A549 (cell line): ENCODE data around the gene PAGE4. TPM values are rescaled to one million over a fixed set of nuclear protein-coding genes. Genes with fewer than 3 reads are reported as not detected.

Source experiments
- ATAC-seq, 2 experiments: fragments of 200-7000 bp in 1 of 2; fragments of >200 bp in 1 of 2; cut with Nextera tagmentation in 1 of 2; cut with Tn5 transposase in 1 of 2; 3 replicates each; pipeline versions ENCODE4 v1.8.0 to v1.9.1; 2018 to 2020; ENCODE audit warnings: mild to moderate bottlenecking in 1 of 2, moderate library complexity in 1 of 2
- CTCF ChIA-PET: fragments of 300-600 bp; sonication (Branson Sonifier 250); formaldehyde crosslinking; extraction: SDS; loops from one replicate; lab custom pipeline; 2021; ENCODE audit warnings: antibody characterized with exemption, inconsistent platforms; lab: Yijun Ruan, JAX
- POLR2A ChIA-PET: fragments of 350-600 bp; formaldehyde crosslinking; extraction: SDS; loops from one replicate; lab custom pipeline; 2021; ENCODE audit warnings: antibody characterized with exemption, inconsistent platforms; lab: Yijun Ruan, JAX
- DNase-seq, 2 experiments: peaks; one replicate each; pipeline versions ENCODE4 v3.0.0 to v3.0.0-alpha.2; 2011 to 2016; ENCODE audit warnings: low read depth in 1 of 2, low spot score in 1 of 2
- FAIRE-seq: peaks from 2 replicates; lab custom pipeline; 2011; peaks lifted over from hg19 to GRCh38; lab: Jason Lieb, UNC
- H3K27ac ChIP-seq, 2 experiments: fragments of >200 bp; sonication (Bioruptor Twin); formaldehyde crosslinking; 3 replicates each; pipeline ENCODE4 v1.5.1; 2016 to 2017
- H3K4me1 ChIP-seq: fragments of >200 bp; sonication (Bioruptor Twin); formaldehyde crosslinking; 3 replicates; pipeline ENCODE4 v1.6.1; 2016
- H3K4me2 ChIP-seq: fragments of >200 bp; sonication (Bioruptor Twin); formaldehyde crosslinking; 3 replicates; pipeline ENCODE4 v1.6.1; 2016
- H3K4me3 ChIP-seq: fragments of >200 bp; sonication (Bioruptor Twin); formaldehyde crosslinking; 3 replicates; pipeline ENCODE4 v1.5.1; 2016
- H3K9me3 ChIP-seq: fragments of >200 bp; sonication (Bioruptor Twin); formaldehyde crosslinking; 3 replicates; pipeline ENCODE4 v1.6.1; 2016
- CHD2 ChIP-seq: fragments of 150-350 bp; IDR thresholded peaks from 2 replicates; pipeline ENCODE4 v1.6.1; 2014; ENCODE audit warnings: low read length; ENCODE audit not compliant: partially characterized antibody
- CHD4 ChIP-seq: fragments of 200-600 bp; sonication (generic); IDR thresholded peaks from 2 replicates; pipeline ENCODE4 v1.6.1; 2016; ENCODE audit warnings: antibody characterized with exemption, mild to moderate bottlenecking, borderline replicate concordance
- EHF ChIP-seq: fragments of 250-450 bp; sonication (Bioruptor Pico); IDR thresholded peaks from 2 replicates; pipeline ENCODE4 v1.5.0; 2020; ENCODE audit warnings: mild to moderate bottlenecking
- FOSL2 ChIP-seq, 2 experiments: fragments of 450-650 bp in 1 of 2; fragments of >200 bp in 1 of 2; sonication (Bioruptor Twin) in 1 of 2; formaldehyde crosslinking; IDR thresholded peaks; 2 replicates each; pipeline versions ENCODE4 v1.5.0 to v1.6.1; 2016 to 2020; ENCODE audit warnings: mild to moderate bottlenecking in 1 of 2, moderate library complexity in 1 of 2
- FOXS1 ChIP-seq: fragments of 250-450 bp; sonication (Bioruptor Pico); IDR thresholded peaks from 2 replicates; pipeline ENCODE4 v1.5.0; 2020; ENCODE audit warnings: mild to moderate bottlenecking, moderate library complexity
- GATA3 ChIP-seq: IDR thresholded peaks from 2 replicates; pipeline ENCODE4 v1.6.1; 2012; ENCODE audit warnings: borderline replicate concordance
- HEYL ChIP-seq: fragments of 250-450 bp; sonication (Bioruptor Pico); IDR thresholded peaks from 2 replicates; pipeline ENCODE4 v1.8.0; 2021; ENCODE audit warnings: mild to moderate bottlenecking, moderate library complexity
- HOXA7 ChIP-seq: fragments of 250-450 bp; sonication (Bioruptor Pico); IDR thresholded peaks from 2 replicates; pipeline ENCODE4 v1.5.0; 2020; ENCODE audit warnings: mild to moderate bottlenecking, moderate library complexity
- HOXB13 ChIP-seq: fragments of 250-450 bp; sonication (Bioruptor Pico); IDR thresholded peaks from 2 replicates; pipeline ENCODE4 v1.5.0; 2020; ENCODE audit warnings: low read depth, mild to moderate bottlenecking, moderate library complexity
- JUN ChIP-seq, 2 experiments: fragments of >200 bp; sonication (Bioruptor Twin); formaldehyde crosslinking; IDR thresholded peaks; 2 replicates in 1 of 2; 3 replicates in 1 of 2; pipeline ENCODE4 v1.6.1; 2016 to 2017
- KDM1A ChIP-seq: fragments of 200-600 bp; sonication (generic); IDR thresholded peaks from 2 replicates; pipeline ENCODE4 v1.6.1; 2016; ENCODE audit warnings: low read depth, mild to moderate bottlenecking
- NFE2L2 ChIP-seq: fragments of 150-350 bp; conservative IDR thresholded peaks from 2 replicates; pipeline ENCODE4 v1.6.1; 2014; ENCODE audit warnings: low read length
- PBX3 ChIP-seq: IDR thresholded peaks from 2 replicates; pipeline ENCODE4 v1.6.1; 2012
- PHF8 ChIP-seq: fragments of 200-600 bp; sonication (generic); IDR thresholded peaks from 2 replicates; pipeline ENCODE4 v1.6.1; 2016; ENCODE audit warnings: low read depth, mild to moderate bottlenecking, antibody characterized with exemption, moderate library complexity, borderline replicate concordance
- POLR2A ChIP-seq: IDR thresholded peaks from 2 replicates; pipeline ENCODE4 v1.6.1; 2012; ENCODE audit warnings: mild to moderate bottlenecking, low read length
- POLR2AphosphoS2 ChIP-seq: conservative IDR thresholded peaks from 2 replicates; pipeline ENCODE4 v1.6.1; 2012; ENCODE audit warnings: low read length, improper control_type of control experiment, inconsistent platforms
- RAD21 ChIP-seq, 2 experiments: fragments of >200 bp in 1 of 2; sonication (Bioruptor Twin) in 1 of 2; formaldehyde crosslinking in 1 of 2; IDR thresholded peaks in 1 of 2; conservative IDR thresholded peaks in 1 of 2; 2 replicates in 1 of 2; 3 replicates in 1 of 2; pipeline ENCODE4 v1.6.1; 2012 to 2018; ENCODE audit warnings: inconsistent platforms in 1 of 2
- RFX5 ChIP-seq: fragments of 450-650 bp; IDR thresholded peaks from 2 replicates; pipeline ENCODE4 v1.7.1; 2014; ENCODE audit warnings: antibody characterized with exemption, mild to moderate bottlenecking, moderate library complexity
- SMC3 ChIP-seq: fragments of >200 bp; sonication (Bioruptor Twin); formaldehyde crosslinking; IDR thresholded peaks from 3 replicates; pipeline ENCODE4 v1.6.1; 2018; ENCODE audit warnings: inconsistent platforms
- SREBF2 ChIP-seq: fragments of 450-650 bp; IDR thresholded peaks from 2 replicates; pipeline ENCODE4 v1.6.1; 2014; ENCODE audit warnings: mild to moderate bottlenecking, moderate library complexity
- ZC3H11A ChIP-seq: fragments of 450-650 bp; IDR thresholded peaks from 2 replicates; pipeline ENCODE4 v1.6.1; 2014; ENCODE audit warnings: antibody characterized with exemption, mild to moderate bottlenecking
- ZFP36 ChIP-seq: fragments of 450-650 bp; IDR thresholded peaks from 2 replicates; pipeline ENCODE4 v1.6.1; 2014; ENCODE audit warnings: borderline replicate concordance; ENCODE audit not compliant: partially characterized antibody
- WGBS: methylation state at CpG from one replicate; pipeline ENCODE4 v1.1.6; 2017; ENCODE audit errors: missing lambda C conversion rate; 5-methylcytosine and 5-hydroxymethylcytosine counted together
- polyA plus RNA-seq, 4 experiments: library from polyadenylated mRNA; depleted of rRNA in 3 of 4; stranded (reverse); fragments of >200 nt; fragmentation: RNase III in 1 of 4; extraction: RNeasy Plus Mini Kit Qiagen cat#74134 plus additional on column Dnase treatment in 1 of 4; gene quantifications; 2 replicates in 3 of 4; 3 replicates in 1 of 4; pipeline ENCODE4 v1.2.3, GENCODE V29; 2011 to 2017
- TF ChIP-seq, protein P1 (sequence below): fragments of 150-350 bp; IDR thresholded peaks from 2 replicates; pipeline ENCODE4 v1.6.1; 2014; ENCODE audit warnings: low read depth, mild to moderate bottlenecking, low read length
- TF ChIP-seq, protein P2 (sequence below): fragments of 450-650 bp; IDR thresholded peaks from 2 replicates; pipeline ENCODE4 v1.6.1; 2014; ENCODE audit warnings: antibody characterized with exemption
- TF ChIP-seq, protein P3 (sequence below): IDR thresholded peaks from 2 replicates; pipeline ENCODE4 v1.6.1; 2012

PAGE4 gene
- polyA plus RNA-seq, 2 of the 4 experiments (the other 2 are of a cell fraction) = not detected

DNA sequence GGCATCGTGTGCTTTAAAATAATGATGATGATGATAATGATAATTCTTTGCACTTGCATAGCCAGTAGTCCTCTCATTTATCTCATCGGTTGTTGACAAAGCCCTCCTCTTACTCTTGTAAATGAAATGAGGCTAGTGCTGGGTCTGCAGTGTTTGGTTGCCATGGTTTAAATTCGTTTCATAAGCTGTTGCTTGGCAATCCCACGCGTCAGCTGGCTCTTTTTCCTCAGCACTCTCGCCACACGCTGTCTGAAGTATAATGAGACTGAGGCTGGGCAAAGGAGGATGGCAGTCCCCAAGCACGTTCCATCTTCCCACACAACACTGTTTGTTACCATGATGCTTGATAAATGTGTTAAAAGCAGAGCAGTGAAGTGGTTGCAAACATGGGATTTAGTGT, 15.5 kb downstream of the PAGE4 start:
- no peaks in the 10 kb centered on the region for H3K4me1 ChIP-seq
- POLR2A ChIA-PET = no interaction called here
- TF ChIP-seq HOXA7 (CRISPR knock-in tag) (no peak), HOXB13 (no peak), NFE2L2 (no peak), JUN (IDR thresholded peaks at IDR 0.05) (no peak), FOSL2 (IDR thresholded peaks at IDR 0.05) (no peak), FOSL2 (CRISPR knock-in tag; IDR thresholded peaks at IDR 0.05) (no peak), SMC3 (no peak), ZFP36 (no peak), EHF (CRISPR knock-in tag) (no peak), POLR2A (no peak), CHD4 (no peak)
- TF ChIP-seq, protein P1, sequence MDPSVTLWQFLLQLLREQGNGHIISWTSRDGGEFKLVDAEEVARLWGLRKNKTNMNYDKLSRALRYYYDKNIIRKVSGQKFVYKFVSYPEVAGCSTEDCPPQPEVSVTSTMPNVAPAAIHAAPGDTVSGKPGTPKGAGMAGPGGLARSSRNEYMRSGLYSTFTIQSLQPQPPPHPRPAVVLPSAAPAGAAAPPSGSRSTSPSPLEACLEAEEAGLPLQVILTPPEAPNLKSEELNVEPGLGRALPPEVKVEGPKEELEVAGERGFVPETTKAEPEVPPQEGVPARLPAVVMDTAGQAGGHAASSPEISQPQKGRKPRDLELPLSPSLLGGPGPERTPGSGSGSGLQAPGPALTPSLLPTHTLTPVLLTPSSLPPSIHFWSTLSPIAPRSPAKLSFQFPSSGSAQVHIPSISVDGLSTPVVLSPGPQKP = no peak
- TF ChIP-seq, protein P2, sequence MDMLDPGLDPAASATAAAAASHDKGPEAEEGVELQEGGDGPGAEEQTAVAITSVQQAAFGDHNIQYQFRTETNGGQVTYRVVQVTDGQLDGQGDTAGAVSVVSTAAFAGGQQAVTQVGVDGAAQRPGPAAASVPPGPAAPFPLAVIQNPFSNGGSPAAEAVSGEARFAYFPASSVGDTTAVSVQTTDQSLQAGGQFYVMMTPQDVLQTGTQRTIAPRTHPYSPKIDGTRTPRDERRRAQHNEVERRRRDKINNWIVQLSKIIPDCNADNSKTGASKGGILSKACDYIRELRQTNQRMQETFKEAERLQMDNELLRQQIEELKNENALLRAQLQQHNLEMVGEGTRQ = no peak
- no peak overlapping the region for H3K4me2 ChIP-seq
- FAIRE-seq (no peak), ATAC-seq (no peak), DNase-seq (no peak)
- no peaks in the 10 kb centered on the region for H3K9me3 ChIP-seq
- CTCF ChIA-PET = no interaction called here
- H3K27ac ChIP-seq = no peak overlapping the region
- H3K4me3 ChIP-seq = no peak overlapping the region
- WGBS = 33% methylated on average over 8 of the region's 8 CpGs

- ATAC-seq (no peak), FAIRE-seq (no peak), DNase-seq (no peak)
- CTCF ChIA-PET = interaction anchor here (0.9 to 2.8 kb wide), 3 partner anchors 7 to 70 kb away, joined by 4 to 17 read pairs (median 4); no protein-coding TSS in a partner anchor
- Histone ChIP-seq H3K27ac (no peak overlapping the region), H3K4me3 (no peak overlapping the region), H3K9me3 (no peaks in the 10 kb centered on the region), H3K4me1 (no peaks in the 10 kb centered on the region), H3K4me2 (no peak overlapping the region)
- no peak for TF ChIP-seq KDM1A
- no peak for TF ChIP-seq ZC3H11A
- no peak for TF ChIP-seq RAD21 (conservative IDR thresholded peaks at IDR 0.05 in 1 of 2, IDR thresholded peaks at IDR 0.05 in 1 of 2)
- TF ChIP-seq FOXS1 = no peak
- TF ChIP-seq JUN (IDR thresholded peaks at IDR 0.05) = no peak
- TF ChIP-seq GATA3 = no peak
- TF ChIP-seq ZFP36 = no peak
- TF ChIP-seq POLR2AphosphoS2 = no peak
- TF ChIP-seq PHF8 = no peak
- no peak for TF ChIP-seq SREBF2
- TF ChIP-seq, protein P3, sequence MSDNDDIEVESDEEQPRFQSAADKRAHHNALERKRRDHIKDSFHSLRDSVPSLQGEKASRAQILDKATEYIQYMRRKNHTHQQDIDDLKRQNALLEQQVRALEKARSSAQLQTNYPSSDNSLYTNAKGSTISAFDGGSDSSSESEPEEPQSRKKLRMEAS = no peak
- no peak for TF ChIP-seq HEYL (CRISPR knock-in tag)
- TF ChIP-seq PBX3 = no peak
- TF ChIP-seq RFX5 = no peak
- no peak for TF ChIP-seq CHD2
- POLR2A ChIA-PET = no interaction called here
- 47% methylated on average over 4 of the region's 4 CpGs for WGBS
These were observed 16.7 kb downstream of the PAGE4 start for GRCh38 chrX:49845701-49846403.
